ENCODE results near the gene SRP54.
"Not testable (repeated sequence)": the region's sequence is repeated elsewhere in the genome, so short reads cannot be mapped to it uniquely, and the experiment has no call there.

SRP54 gene

GRCh38 chr14:34983786-34984185 is 994 bp downstream of the SRP54 start:
- DNase-seq (ENCODE audit: low read depth, low spot score), result no peak

GRCh38 chr14:34985740-34986139 is 2.9 kb downstream of the SRP54 start:
- no peak for DNase-seq (ENCODE audit: low read depth, low spot score)

GRCh38 chr14:34987180-34987579 is 4.4 kb downstream of the SRP54 start:
- DNase-seq (ENCODE audit: low read depth, low spot score), result no peak

GRCh38 chr14:34989762-34990161 is 7.0 kb downstream of the SRP54 start:
- DNase-seq (ENCODE audit: low read depth, low spot score), result no peak

- DNase-seq (ENCODE audit: low read depth, low spot score), result no peak
Measured at GRCh38 chr14:34993426-34993825, 10.6 kb downstream of the SRP54 start.

- DNase-seq (ENCODE audit: low read depth, low spot score), result no peak
Measured at GRCh38 chr14:34994668-34995067, 11.9 kb downstream of the SRP54 start.

- DNase-seq (ENCODE audit: low read depth, low spot score), result no peak
Measured at GRCh38 chr14:34997762-34998161, 15.0 kb downstream of the SRP54 start.

GRCh38 chr14:34999500-34999899 is 16.7 kb downstream of the SRP54 start:
- DNase-seq (ENCODE audit: low read depth, low spot score), result no peak

GRCh38 chr14:35001621-35002020 is 18.8 kb downstream of the SRP54 start:
- DNase-seq (ENCODE audit: low read depth, low spot score), result no peak

- no peak for DNase-seq (ENCODE audit: low read depth, low spot score)
Measured at GRCh38 chr14:35004839-35005238, 22.0 kb downstream of the SRP54 start.

GRCh38 chr14:35016568-35016967 is 33.8 kb downstream of the SRP54 start:
- DNase-seq (ENCODE audit: low read depth, low spot score), result no peak

- DNase-seq (ENCODE audit: low read depth, low spot score), result no peak
Measured at GRCh38 chr14:35020713-35021112, 37.9 kb downstream of the SRP54 start.

- no peak for DNase-seq (ENCODE audit: low read depth, low spot score)
Measured at GRCh38 chr14:35028435-35028834, 45.6 kb downstream of the SRP54 start.

- DNase-seq (ENCODE audit: low read depth, low spot score), result no peak
Measured at GRCh38 chr14:35032562-35032961, 49.8 kb downstream of the SRP54 start.

- DNase-seq (ENCODE audit: low read depth, low spot score), result no peak
Measured at GRCh38 chr14:35034440-35034833, 51.6 kb downstream of the SRP54 start.

GRCh38 chr14:35034944-35035554 is 52.3 kb downstream of the SRP54 start:
- not testable (repeated sequence) for DNase-seq (ENCODE audit: low read depth, low spot score)

- DNase-seq (ENCODE audit: low read depth, low spot score), result not testable (repeated sequence)
Measured at GRCh38 chr14:35038312-35038711, 55.5 kb downstream of the SRP54 start.

GRCh38 chr14:35042632-35043031 is 59.8 kb downstream of the SRP54 start:
- no peak for DNase-seq (ENCODE audit: low read depth, low spot score)

- DNase-seq (ENCODE audit: low read depth, low spot score), result no peak
Measured at GRCh38 chr14:35043046-35043445, 60.3 kb downstream of the SRP54 start.

GRCh38 chr14:35044939-35045797 is 62.4 kb downstream of the SRP54 start:
- DNase-seq (ENCODE audit: low read depth, low spot score), result no peak

- no peak for DNase-seq (ENCODE audit: low read depth, low spot score)
Measured at GRCh38 chr14:35045798-35046047, 62.9 kb downstream of the SRP54 start.

GRCh38 chr14:35046048-35046750 is 63.4 kb downstream of the SRP54 start, which contains the start of gene FAM177A1:
Gene FAM177A1 (plus strand): TSS chr14:35046272. CDS start chr14:35046464, 192 bp downstream.
- DNase-seq (ENCODE audit: low read depth, low spot score), result peak; percentile 96
